ENCODE results near the gene EIF1.

GRCh38 chr17:41710472-41711090 lies 21.9 kb downstream of the EIF1 start:
- no peak for TF ChIP-seq POLR2A (IDR thresholded peaks at IDR 0.05)
- no peak for TF ChIP-seq CTCF (IDR thresholded peaks at IDR 0.05)
